Stimulated activated naive CD8-positive, alpha-beta T cell treated with anti-CD3 and anti-CD28 coated beads, Interleukin-15, Interleukin-2, amounts not matched to agents 100 ng/mL and 50 ng/mL, for 24 hours (primary cell): ENCODE data around the gene HDAC1.
"Not testable (repeated sequence)": the region's sequence is repeated elsewhere in the genome, so short reads cannot be mapped to it uniquely, and the experiment has no call there.

Experiments
- H3K27ac Mint-ChIP-seq: one replicate; pipeline ENCODE4 v1.8.0; 2021; ENCODE audit warnings: mild to moderate bottlenecking, mixed read lengths
- H3K27me3 Mint-ChIP-seq: one replicate; pipeline ENCODE4 v1.8.0; 2021; ENCODE audit warnings: mixed read lengths
- H3K36me3 Mint-ChIP-seq: one replicate; pipeline ENCODE4 v1.8.0; 2021; ENCODE audit warnings: low read depth, mixed read lengths
- H3K4me1 Mint-ChIP-seq: one replicate; pipeline ENCODE4 v1.8.0; 2021; ENCODE audit warnings: low read depth, mixed read lengths
- H3K4me3 Mint-ChIP-seq: one replicate; pipeline ENCODE4 v1.8.0; 2021; ENCODE audit warnings: mild to moderate bottlenecking, mixed read lengths
- H3K9me3 Mint-ChIP-seq: one replicate; pipeline ENCODE4 v1.8.0; 2021; ENCODE audit warnings: mixed read lengths

The HDAC1 gene

GRCh38 chr1:32342704-32343103 is 50.8 kb downstream of the HDAC1 start:
- Mint-ChIP-seq H3K9me3 (no peaks in the 10 kb centered on the region), H3K4me1 (peaks cover 48% of the 10 kb centered on the region), H3K27me3 (no peaks in the 10 kb centered on the region), H3K4me3 (no peak overlapping the region), H3K27ac (no peak overlapping the region), H3K36me3 (no peaks in the 10 kb centered on the region)

- H3K27ac Mint-ChIP-seq = no peak overlapping the region
- no peaks in the 10 kb centered on the region for H3K27me3 Mint-ChIP-seq
Measured at GRCh38 chr1:32345289-32345827, 53.5 kb downstream of the HDAC1 start.

DNA sequence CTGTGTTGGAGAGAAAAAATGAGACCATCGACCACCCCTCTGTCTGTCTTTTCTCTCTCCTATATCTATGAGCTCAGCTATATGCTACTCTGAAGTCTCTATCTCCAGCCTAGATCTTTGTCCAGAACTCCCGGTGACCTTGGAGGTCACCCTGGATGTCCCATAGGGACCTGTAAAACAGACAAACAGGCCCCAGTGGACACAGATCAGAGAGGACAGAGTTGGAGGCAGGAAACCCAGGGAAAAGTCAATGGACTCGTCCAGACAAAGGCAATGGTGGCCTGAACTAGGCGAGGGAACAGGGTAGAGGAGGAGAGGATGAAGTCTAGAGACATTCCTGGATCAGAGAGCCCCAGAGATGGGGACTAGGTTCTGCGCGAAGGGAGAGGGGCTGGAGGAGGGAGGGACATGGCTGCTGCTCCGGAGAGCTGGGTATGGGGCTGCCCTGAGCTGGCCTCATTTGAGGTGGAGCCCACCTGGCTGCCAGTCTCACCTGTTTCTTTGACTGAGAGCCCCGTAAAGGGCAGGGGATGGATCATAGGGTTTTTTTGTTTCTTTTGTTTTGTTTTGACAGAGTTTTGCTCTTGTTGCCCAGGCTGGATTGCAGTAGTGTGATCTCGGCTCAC is 54.8 kb downstream of the HDAC1 start:
- Mint-ChIP-seq H3K4me3 (no peak overlapping the region), H3K27ac (no peak overlapping the region), H3K27me3 (no peaks in the 10 kb centered on the region), H3K4me1 (peaks cover 51% of the 10 kb centered on the region), H3K9me3 (peaks cover 6% of the 10 kb centered on the region), H3K36me3 (no peaks in the 10 kb centered on the region)

More at GRCh38 chr1:32345289-32345827, 53.5 kb downstream of the HDAC1 start:
- no peaks in the 10 kb centered on the region for H3K36me3 Mint-ChIP-seq
- H3K4me1 Mint-ChIP-seq = peaks cover 42% of the 10 kb centered on the region
- H3K4me3 Mint-ChIP-seq = no peak overlapping the region
- peaks cover 2% of the 10 kb centered on the region for H3K9me3 Mint-ChIP-seq

- H3K36me3 Mint-ChIP-seq = no peaks in the 10 kb centered on the region
- H3K27me3 Mint-ChIP-seq = no peaks in the 10 kb centered on the region
- peaks cover 57% of the 10 kb centered on the region for H3K4me1 Mint-ChIP-seq
- H3K27ac Mint-ChIP-seq = no peak overlapping the region
- peak overlapping the region; percentile 30 for H3K4me3 Mint-ChIP-seq
- peaks cover 6% of the 10 kb centered on the region for H3K9me3 Mint-ChIP-seq
Measured at GRCh38 chr1:32349211-32349708, 57.4 kb downstream of the HDAC1 start.

DNA sequence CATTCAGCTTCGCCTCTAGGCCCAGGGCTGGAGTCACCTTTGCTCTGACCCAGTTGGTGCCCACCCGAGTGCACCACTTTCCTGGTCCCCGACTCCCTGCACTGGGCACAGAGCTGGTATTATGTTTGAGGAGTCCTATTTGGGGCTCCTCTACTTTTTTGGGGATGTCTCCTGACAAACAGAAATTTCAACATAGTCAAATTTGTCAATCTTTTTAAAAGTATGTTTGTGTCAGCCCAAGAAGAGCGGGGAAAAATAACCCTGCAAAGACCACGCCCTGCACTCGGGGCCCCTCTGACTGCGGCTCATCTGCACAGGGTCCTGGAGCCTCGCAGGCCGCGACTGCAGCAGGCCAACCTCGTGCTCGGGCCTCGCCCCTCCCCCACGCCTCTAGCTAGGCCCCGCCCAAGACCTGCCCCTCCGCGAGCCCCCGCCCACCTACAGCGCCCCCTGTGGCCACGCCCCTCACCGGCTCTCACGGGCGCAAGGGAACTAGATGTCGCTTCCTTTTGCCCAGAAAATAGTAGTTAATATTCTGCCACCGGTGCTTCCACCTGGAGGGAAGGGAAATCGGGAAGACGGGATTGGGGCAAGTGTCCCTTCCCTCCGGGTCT is 59.0 kb downstream of the HDAC1 start:
- H3K4me3 Mint-ChIP-seq = peak overlapping the region; percentile 83
- peaks cover 48% of the 10 kb centered on the region for H3K4me1 Mint-ChIP-seq
- H3K27ac Mint-ChIP-seq = peak overlapping the region; percentile 81
- no peaks in the 10 kb centered on the region for H3K27me3 Mint-ChIP-seq
- H3K9me3 Mint-ChIP-seq = peaks cover 6% of the 10 kb centered on the region
- peaks cover 4% of the 10 kb centered on the region for H3K36me3 Mint-ChIP-seq

- H3K9me3 Mint-ChIP-seq = peaks cover 6% of the 10 kb centered on the region
- peaks cover 41% of the 10 kb centered on the region for H3K4me1 Mint-ChIP-seq
- H3K36me3 Mint-ChIP-seq = peaks cover 4% of the 10 kb centered on the region
- peak overlapping the region; percentile 81 for H3K27ac Mint-ChIP-seq
- H3K27me3 Mint-ChIP-seq = no peaks in the 10 kb centered on the region
- H3K4me3 Mint-ChIP-seq = peak overlapping the region; percentile 83
Measured at GRCh38 chr1:32351399-32352238, 59.7 kb downstream of the HDAC1 start.

DNA sequence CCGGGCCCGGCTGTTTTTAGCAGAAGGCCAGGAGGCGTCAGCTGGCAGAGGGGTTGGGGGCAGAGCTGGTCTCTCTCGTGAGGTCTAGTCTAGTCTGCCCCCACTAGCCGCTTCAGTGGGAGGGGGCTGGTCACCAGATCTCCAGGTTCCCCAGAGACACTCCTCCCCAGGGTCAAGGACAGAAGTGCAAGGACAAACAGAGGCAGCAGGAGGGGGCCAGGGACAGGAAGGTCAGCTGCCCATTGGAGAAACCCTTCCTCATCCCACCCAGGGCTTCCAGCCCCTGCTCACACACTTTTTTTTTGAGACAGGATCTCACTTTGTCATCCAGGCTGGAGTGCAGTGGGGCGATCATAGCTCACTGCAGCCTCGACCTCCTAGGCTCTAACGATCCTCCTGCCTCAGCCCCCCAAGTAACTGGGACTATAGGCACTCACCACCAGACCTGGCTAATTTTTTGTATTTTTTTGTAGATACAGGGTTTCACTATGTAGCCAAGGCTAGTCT is 60.4 kb downstream of the HDAC1 start:
- Mint-ChIP-seq H3K4me1 (peaks cover 41% of the 10 kb centered on the region), H3K9me3 (peaks cover 6% of the 10 kb centered on the region), H3K27ac (no peak overlapping the region), H3K36me3 (peaks cover 4% of the 10 kb centered on the region), H3K4me3 (peak overlapping the region; percentile 83), H3K27me3 (no peaks in the 10 kb centered on the region)

DNA sequence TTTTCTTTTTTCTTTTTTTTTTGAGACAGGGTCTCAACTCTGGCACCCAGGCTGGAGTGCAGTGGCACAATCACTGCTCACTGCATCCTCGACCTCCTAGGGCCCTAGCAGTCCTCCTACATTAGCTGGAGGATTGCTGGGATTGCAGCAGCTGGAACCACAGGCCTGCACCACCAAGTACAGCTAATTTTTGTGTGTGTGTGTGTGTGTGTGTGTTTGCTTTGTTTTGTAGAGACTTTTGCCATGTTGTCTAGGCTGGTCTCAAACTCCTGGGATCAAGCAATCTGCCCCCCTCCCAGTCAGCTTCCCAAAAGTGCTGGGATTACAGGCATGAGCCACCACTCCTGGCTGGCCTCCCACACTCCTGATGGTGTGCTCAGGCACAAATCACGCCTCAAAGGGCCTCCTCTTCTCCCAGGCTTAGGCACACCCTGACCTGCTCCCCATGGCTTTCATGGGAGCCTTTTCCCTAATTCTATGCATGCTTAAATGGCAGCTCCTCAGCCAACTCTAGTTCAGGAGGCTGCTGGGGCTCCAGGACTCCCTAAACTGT is 61.0 kb downstream of the HDAC1 start:
- Mint-ChIP-seq H3K4me1 (peaks cover 41% of the 10 kb centered on the region), H3K4me3 (peak overlapping the region; percentile 83), H3K27me3 (no peaks in the 10 kb centered on the region), H3K36me3 (peaks cover 4% of the 10 kb centered on the region), H3K27ac (no peak overlapping the region), H3K9me3 (peaks cover 6% of the 10 kb centered on the region)

GRCh38 chr1:32353431-32353830 is 61.5 kb downstream of the HDAC1 start:
- Mint-ChIP-seq H3K36me3 (peaks cover 4% of the 10 kb centered on the region), H3K27ac (no peak overlapping the region), H3K9me3 (peaks cover 6% of the 10 kb centered on the region), H3K4me1 (peaks cover 41% of the 10 kb centered on the region), H3K27me3 (no peaks in the 10 kb centered on the region), H3K4me3 (no peak overlapping the region)

GRCh38 chr1:32353886-32354570 is 62.1 kb downstream of the HDAC1 start:
- Mint-ChIP-seq H3K9me3 (peaks cover 6% of the 10 kb centered on the region), H3K27ac (no peak overlapping the region), H3K4me1 (peaks cover 35% of the 10 kb centered on the region), H3K4me3 (no peak overlapping the region), H3K36me3 (peaks cover 4% of the 10 kb centered on the region), H3K27me3 (no peaks in the 10 kb centered on the region)

DNA sequence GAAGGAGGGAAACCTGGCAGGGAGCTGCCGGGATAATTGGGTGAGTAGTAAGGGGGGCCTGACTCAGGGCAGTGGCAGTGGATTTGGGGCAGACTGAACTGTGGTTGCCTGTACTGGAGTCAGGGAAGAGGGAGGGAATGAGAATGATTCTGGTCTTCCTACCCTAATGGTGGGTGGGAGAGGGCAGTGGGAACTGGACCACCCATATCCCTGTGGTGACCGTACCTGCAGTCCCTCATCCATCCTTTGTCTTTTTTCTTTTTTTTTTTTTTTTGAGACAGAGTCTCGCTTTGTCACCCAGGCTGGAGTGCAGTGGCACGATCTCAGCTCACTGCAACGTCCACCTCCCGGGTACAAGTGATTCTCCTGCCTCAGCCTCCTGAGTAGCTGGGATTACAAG is 63.9 kb downstream of the HDAC1 start:
- H3K4me1 Mint-ChIP-seq = peaks cover 32% of the 10 kb centered on the region
- not testable (repeated sequence) for H3K27me3 Mint-ChIP-seq, H3K9me3 Mint-ChIP-seq, H3K27ac Mint-ChIP-seq, H3K4me3 Mint-ChIP-seq, H3K36me3 Mint-ChIP-seq

GRCh38 chr1:32356478-32356877 is 64.6 kb downstream of the HDAC1 start:
- no peaks in the 10 kb centered on the region for H3K27me3 Mint-ChIP-seq
- H3K27ac Mint-ChIP-seq = peak overlapping the region; percentile 47
- H3K9me3 Mint-ChIP-seq = no peaks in the 10 kb centered on the region
- no peak overlapping the region for H3K4me3 Mint-ChIP-seq
- H3K4me1 Mint-ChIP-seq = peaks cover 31% of the 10 kb centered on the region
- peaks cover 4% of the 10 kb centered on the region for H3K36me3 Mint-ChIP-seq

DNA sequence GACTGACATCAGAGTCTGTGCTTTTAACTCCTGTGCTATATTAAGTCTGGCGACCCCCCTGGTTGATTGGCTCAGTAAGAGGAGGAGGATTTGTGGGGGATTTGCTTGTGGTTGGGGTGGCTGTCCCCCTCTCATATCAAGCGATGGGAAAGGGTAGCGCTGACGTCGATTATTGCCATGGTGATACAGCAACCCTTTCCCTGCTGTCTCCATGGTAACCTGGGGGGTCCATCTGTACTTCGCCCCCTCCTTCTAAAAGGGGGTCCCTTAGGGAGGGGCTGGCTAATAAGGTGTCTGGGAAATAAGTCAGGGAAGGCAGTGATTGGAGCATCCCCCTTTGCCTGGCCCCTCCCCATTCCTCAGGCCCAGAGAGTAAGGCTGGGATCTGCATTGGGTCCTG is 65.7 kb downstream of the HDAC1 start:
- peaks cover 31% of the 10 kb centered on the region for H3K4me1 Mint-ChIP-seq
- H3K27ac Mint-ChIP-seq = no peak overlapping the region
- no peaks in the 10 kb centered on the region for H3K9me3 Mint-ChIP-seq
- no peak overlapping the region for H3K4me3 Mint-ChIP-seq
- H3K27me3 Mint-ChIP-seq = no peaks in the 10 kb centered on the region
- peaks cover 8% of the 10 kb centered on the region for H3K36me3 Mint-ChIP-seq

- H3K9me3 Mint-ChIP-seq = no peaks in the 10 kb centered on the region
- H3K27ac Mint-ChIP-seq = no peak overlapping the region
- peaks cover 15% of the 10 kb centered on the region for H3K36me3 Mint-ChIP-seq
- H3K27me3 Mint-ChIP-seq = no peaks in the 10 kb centered on the region
- H3K4me3 Mint-ChIP-seq = no peak overlapping the region
- H3K4me1 Mint-ChIP-seq = peaks cover 27% of the 10 kb centered on the region
Measured at GRCh38 chr1:32358435-32358834, 66.6 kb downstream of the HDAC1 start.
